Sigmoid colon (tissue), 7 donors: Measurements from ENCODE around the gene YBX1. TPM values are rescaled to one million over a fixed set of nuclear protein-coding genes. Genes with fewer than 3 reads are reported as not detected.

ENCODE experiments used
- DNase-seq: peaks from one replicate; pipeline ENCODE4 v3.0.0-alpha.2; 2019
- H3K27ac ChIP-seq, 4 donors: fragments of 200-600 bp; sonication (generic); one replicate each; pipeline ENCODE4 v1.5.1; 2016 to 2019; ENCODE audit warnings: mild to moderate bottlenecking in 1 of 4
- H3K27me3 ChIP-seq, 3 donors: fragments of 200-600 bp; sonication (generic); one replicate each; pipeline ENCODE4 v1.5.1; 2019; ENCODE audit warnings: mild to moderate bottlenecking in 1 of 3
- H3K36me3 ChIP-seq, 4 donors: fragments of 200-600 bp; sonication (generic); one replicate each; pipeline ENCODE4 v1.5.1; 2016 to 2019
- H3K4me1 ChIP-seq, 4 donors: fragments of 200-600 bp; sonication (generic); one replicate each; pipeline ENCODE4 v1.5.1; 2017 to 2019
- H3K4me3 ChIP-seq, 4 donors: fragments of 200-600 bp; sonication (generic); one replicate each; pipeline ENCODE4 v1.5.1; 2017 to 2019; ENCODE audit warnings: mild to moderate bottlenecking in 2 of 4, moderate library complexity in 1 of 4
- H3K9me3 ChIP-seq, 4 donors: fragments of 200-600 bp in 3 of 4; sonication (generic) in 3 of 4; one replicate each; pipeline versions ENCODE4 v1.5.1 to v1.6.1; 2013 to 2019
- EP300 ChIP-seq, 4 donors: sonication (generic); formaldehyde crosslinking; IDR thresholded peaks; one replicate each; pipeline ENCODE4 v1.6.1; 2017; ENCODE audit warnings: antibody characterized with exemption in 4 of 4
- POLR2A ChIP-seq, 2 donors: fragments of 450-650 bp; IDR thresholded peaks; one replicate each; pipeline ENCODE4 v1.6.1; 2016; ENCODE audit warnings: antibody characterized with exemption in 2 of 2, mild to moderate bottlenecking in 2 of 2, moderate library complexity in 2 of 2
- POLR2AphosphoS5 ChIP-seq, 4 donors: sonication (generic); formaldehyde crosslinking; IDR thresholded peaks; one replicate each; pipeline ENCODE4 v1.6.1; 2017; ENCODE audit warnings: antibody characterized with exemption in 4 of 4
- WGBS, 2 donors: extraction: QIAGEN DNeasy Blood & Tissue Kit; methylation state at CpG; one replicate each; pipeline ENCODE4 v1.1.7; 2013; 5-methylcytosine and 5-hydroxymethylcytosine counted together
- intact Hi-C: fragments of 100-400 bp; cut with DNase I; formaldehyde crosslinking; loops from one replicate; pipeline ENCODE4 v1.15.1; 2023
- polyA plus RNA-seq, 3 donors: library from polyadenylated mRNA; stranded (reverse); fragments of 200-250 nt; gene quantifications; one replicate each; pipeline ENCODE4 v1.2.3, GENCODE V29; 2013
- total RNA-seq, 4 donors: library from RNA; depleted of rRNA; stranded (reverse); fragments of >200 nt; gene quantifications; one replicate each; pipeline ENCODE4 v1.1.0, GENCODE V29; 2016
- TF ChIP-seq, protein P1 (sequence below), 4 experiments: fragments of 450-650 bp in 3 of 4; fragments of 200-600 bp in 1 of 4; IDR thresholded peaks; one replicate each; pipeline ENCODE4 v1.5.1; 2016 to 2019; ENCODE audit warnings: antibody characterized with exemption in 4 of 4, mild to moderate bottlenecking in 3 of 4, moderate library complexity in 2 of 4
- donor health status: healthy with polysubstance abuse.
- donor health status: Bipolar disorder and iron deficiency.
- donor health status: healthy.

The YBX1 gene
- total RNA-seq (100 to 1,000 TPM; 685 to 773 (median 728) TPM), polyA plus RNA-seq (100 to 1,000 TPM; 695 to 897 (median 801) TPM)

DNA sequence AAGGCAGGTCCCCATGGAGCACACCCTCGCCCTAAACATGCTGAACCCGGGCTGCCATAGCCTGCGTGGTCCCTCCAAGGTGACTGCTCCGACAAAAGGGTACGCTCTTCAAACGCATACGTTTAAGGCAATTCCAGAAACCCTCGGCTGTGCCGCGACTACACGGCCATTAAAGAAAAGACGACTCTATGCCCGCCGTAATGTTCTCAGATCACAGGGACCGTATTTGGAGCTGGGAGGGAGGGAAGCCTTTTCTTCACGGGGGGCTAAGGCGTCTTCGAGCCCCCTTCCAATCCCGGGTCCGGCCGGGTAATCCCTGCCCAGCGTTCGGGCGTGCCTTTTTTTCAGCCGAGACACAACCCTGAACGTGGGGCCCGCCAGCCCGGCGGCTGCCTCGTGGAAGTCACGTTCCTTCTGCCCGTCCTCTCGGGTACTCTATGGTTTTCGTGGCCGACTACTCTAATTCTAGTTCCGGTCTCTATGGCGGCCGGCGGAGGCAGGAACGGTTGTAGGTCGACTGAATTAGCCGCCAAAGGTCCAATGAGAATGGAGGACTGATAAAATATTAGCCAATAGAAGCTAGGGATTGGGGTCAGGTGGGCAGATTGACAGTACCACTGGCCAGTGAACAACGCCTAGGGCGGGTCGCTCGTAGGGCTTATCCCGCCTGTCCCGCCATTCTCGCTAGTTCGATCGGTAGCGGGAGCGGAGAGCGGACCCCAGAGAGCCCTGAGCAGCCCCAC lies at the start of gene YBX1:
Gene YBX1, plus strand, starts transcription at position 678 of the 743 bp plus-strand sequence. CDS start 148 bp downstream, outside the sequence.
- intact Hi-C loops, result loop anchor here (2.0 to 5.0 kb wide), 4 partner anchors 23 to 347 kb away; partner anchors contain the start of genes C1orf50, CCDC30, FOXJ3 and P3H1
- peak; percentile 84 to 85 for TF ChIP-seq POLR2A (IDR thresholded peaks at IDR 0.05)
- peak; percentile 86 to 92 (median 90) for TF ChIP-seq POLR2AphosphoS5 (IDR thresholded peaks at IDR 0.05)
- TF ChIP-seq, protein P1, sequence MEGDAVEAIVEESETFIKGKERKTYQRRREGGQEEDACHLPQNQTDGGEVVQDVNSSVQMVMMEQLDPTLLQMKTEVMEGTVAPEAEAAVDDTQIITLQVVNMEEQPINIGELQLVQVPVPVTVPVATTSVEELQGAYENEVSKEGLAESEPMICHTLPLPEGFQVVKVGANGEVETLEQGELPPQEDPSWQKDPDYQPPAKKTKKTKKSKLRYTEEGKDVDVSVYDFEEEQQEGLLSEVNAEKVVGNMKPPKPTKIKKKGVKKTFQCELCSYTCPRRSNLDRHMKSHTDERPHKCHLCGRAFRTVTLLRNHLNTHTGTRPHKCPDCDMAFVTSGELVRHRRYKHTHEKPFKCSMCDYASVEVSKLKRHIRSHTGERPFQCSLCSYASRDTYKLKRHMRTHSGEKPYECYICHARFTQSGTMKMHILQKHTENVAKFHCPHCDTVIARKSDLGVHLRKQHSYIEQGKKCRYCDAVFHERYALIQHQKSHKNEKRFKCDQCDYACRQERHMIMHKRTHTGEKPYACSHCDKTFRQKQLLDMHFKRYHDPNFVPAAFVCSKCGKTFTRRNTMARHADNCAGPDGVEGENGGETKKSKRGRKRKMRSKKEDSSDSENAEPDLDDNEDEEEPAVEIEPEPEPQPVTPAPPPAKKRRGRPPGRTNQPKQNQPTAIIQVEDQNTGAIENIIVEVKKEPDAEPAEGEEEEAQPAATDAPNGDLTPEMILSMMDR (IDR thresholded peaks at IDR 0.05), result no peak
- no peak for TF ChIP-seq EP300 (IDR thresholded peaks at IDR 0.05)
- peak; percentile 99 for DNase-seq
- Histone ChIP-seq H3K36me3 (no peaks in the 10 kb centered on the region), H3K27me3 (no peaks in the 10 kb centered on the region), H3K9me3 (no peaks in the 10 kb centered on the region), H3K4me1 (peaks cover 0 to 54% (median 48%) of the 10 kb centered on the region in 4 donors), H3K4me3 (peak within 1 kb of the TSS; percentile 78 to 96 (median 93)), H3K27ac (peak within 1 kb of the TSS; percentile 92 to 99 (median 96))
- 0% methylated on average over 54 of the region's 54 CpGs for WGBS, 2 donors

DNA sequence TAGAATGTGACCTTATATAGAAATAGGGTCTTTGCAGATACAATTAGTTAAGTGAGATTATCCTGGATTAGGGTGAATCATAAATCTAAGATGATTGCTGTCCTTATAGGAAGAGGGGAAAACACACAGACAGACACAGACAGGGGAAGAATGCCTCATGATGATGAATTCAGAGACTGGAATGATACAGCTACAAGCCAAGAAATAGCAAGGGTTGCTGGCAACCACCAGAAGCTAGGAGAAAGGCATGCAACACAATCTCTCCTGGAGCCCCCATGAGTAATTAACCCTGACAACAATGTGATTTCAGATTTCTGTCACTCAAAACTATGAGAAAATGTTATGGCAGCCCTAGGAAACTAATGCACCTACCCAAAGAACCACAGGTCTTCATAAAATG lies 43.1 kb upstream of the YBX1 start:
- intact Hi-C loops, result no loop called here
- DNase-seq, result no peak

DNA sequence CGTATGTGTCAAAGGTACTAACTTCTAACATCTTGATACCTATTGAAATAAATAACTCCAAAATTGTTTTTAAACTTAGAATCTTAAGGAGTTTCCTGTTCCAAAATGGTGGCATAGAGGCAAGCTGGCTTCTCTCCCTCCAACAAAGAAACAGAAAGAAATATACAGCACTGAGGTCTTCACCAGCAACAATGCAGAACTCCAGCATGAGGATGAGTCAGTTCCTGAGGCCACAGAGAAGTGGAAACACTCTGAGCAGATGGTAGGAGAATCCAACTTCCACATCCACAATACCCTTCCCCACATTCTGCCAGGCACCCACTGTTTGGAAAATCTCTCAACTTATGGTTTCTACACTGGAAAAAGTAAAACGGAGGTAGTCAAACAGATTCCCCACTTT lies 36.2 kb upstream of the YBX1 start:
- intact Hi-C loops, result no loop called here
- Histone ChIP-seq H3K4me3 (no peak overlapping the region), H3K9me3 (no peaks in the 10 kb centered on the region), H3K27me3 (no peaks in the 10 kb centered on the region), H3K27ac (no peak overlapping the region), H3K36me3 (peaks cover 0 to 14% (median 0%) of the 10 kb centered on the region in 4 donors), H3K4me1 (no peaks in the 10 kb centered on the region)
- TF ChIP-seq, protein P1 (IDR thresholded peaks at IDR 0.05), result no peak
- TF ChIP-seq POLR2AphosphoS5 (IDR thresholded peaks at IDR 0.05) (no peak), POLR2A (IDR thresholded peaks at IDR 0.05) (no peak)
- 92 to 94% methylated on average over 2 of the region's 2 CpGs for WGBS, 2 donors
- DNase-seq, result no peak

More for the DNA sequence above, 43.1 kb upstream of the YBX1 start:
- Histone ChIP-seq H3K9me3 (no peaks in the 10 kb centered on the region), H3K27me3 (no peaks in the 10 kb centered on the region), H3K4me3 (no peak overlapping the region), H3K4me1 (no peaks in the 10 kb centered on the region), H3K27ac (no peak overlapping the region), H3K36me3 (no peaks in the 10 kb centered on the region)
- TF ChIP-seq POLR2A (IDR thresholded peaks at IDR 0.05), result no peak
- TF ChIP-seq EP300 (IDR thresholded peaks at IDR 0.05), result no peak
- TF ChIP-seq, protein P1 (IDR thresholded peaks at IDR 0.05), result no peak
- TF ChIP-seq POLR2AphosphoS5 (IDR thresholded peaks at IDR 0.05), result no peak

DNA sequence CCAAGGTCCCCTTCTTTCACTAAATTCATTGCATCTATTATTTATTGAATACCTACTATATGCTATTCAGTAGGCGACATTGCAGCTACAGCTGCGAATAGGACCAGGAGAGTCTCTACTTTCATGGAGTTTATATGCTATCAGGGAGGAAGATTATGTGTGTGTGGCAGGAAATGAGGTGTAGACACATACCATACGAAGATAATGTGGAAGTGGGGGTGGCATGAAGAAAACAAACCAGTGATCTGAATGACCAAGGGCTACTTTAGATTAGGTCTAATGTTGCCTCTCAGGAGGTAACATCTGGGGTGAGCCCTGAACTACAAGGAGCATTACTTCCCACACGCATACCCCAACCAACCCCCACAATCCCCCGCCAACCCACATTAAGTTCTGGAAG lies 25.0 kb upstream of the YBX1 start:
- intact Hi-C loops, result loop anchor here (5.0 to 10.0 kb wide), 2 partner anchors 110 to 322 kb away; partner anchors contain the start of genes C1orf50, FOXJ3 and P3H1
- 84 to 89% methylated on average over 5 of the region's 5 CpGs for WGBS, 2 donors
- TF ChIP-seq POLR2A (IDR thresholded peaks at IDR 0.05) (no peak), POLR2AphosphoS5 (IDR thresholded peaks at IDR 0.05) (no peak), EP300 (IDR thresholded peaks at IDR 0.05) (no peak)
- peak overlapping the region in 2 of 4 donors; percentile 72 to 77 for H3K4me3 ChIP-seq
- H3K27ac ChIP-seq, result peak overlapping the region; percentile 69 to 84 (median 82)
- H3K36me3 ChIP-seq, result peaks cover 0 to 29% (median 0%) of the 10 kb centered on the region in 4 donors
- H3K27me3 ChIP-seq, result no peaks in the 10 kb centered on the region
- DNase-seq, result no peak
- peaks cover 0 to 20% (median 16%) of the 10 kb centered on the region in 4 donors for H3K4me1 ChIP-seq
- no peaks in the 10 kb centered on the region for H3K9me3 ChIP-seq
